HTR-8/SVneo (cell line): ENCODE measurements around the gene C10orf95.

Source experiments
- DNase-seq: peaks from one replicate; pipeline ENCODE4 v3.0.0; 2011; ENCODE audit warnings: low spot score, mixed read lengths; ENCODE audit not compliant: insufficient read length
- FAIRE-seq: peaks from 2 replicates; lab custom pipeline; 2011; peaks lifted over from hg19 to GRCh38; lab: Jason Lieb, UNC

The C10orf95 gene

GRCh38 chr10:102419269-102420180 lies 31.8 kb downstream of the C10orf95 start:
- FAIRE-seq (peak; percentile 72), DNase-seq (peak; percentile 49)

GRCh38 chr10:102418622-102419268 lies 32.6 kb downstream of the C10orf95 start, which contains the start of gene PSD:
Gene PSD (minus strand): TSS chr10:102418785. CDS start chr10:102417038, 1,747 bp downstream.
- FAIRE-seq (no peak), DNase-seq (no peak)

GRCh38 chr10:102416695-102417094 lies 34.6 kb downstream of the C10orf95 start:
- no peak for FAIRE-seq

GRCh38 chr10:102416283-102416682 lies 35.1 kb downstream of the C10orf95 start:
- FAIRE-seq = no peak
- no peak for DNase-seq

More at GRCh38 chr10:102416695-102417094, 34.6 kb downstream of the C10orf95 start:
- DNase-seq = no peak

- no peak for DNase-seq
- FAIRE-seq = no peak
These were observed 36.6 kb downstream of the C10orf95 start for GRCh38 chr10:102414749-102415148.

- DNase-seq (no peak), FAIRE-seq (no peak)
These were observed 37.4 kb downstream of the C10orf95 start for GRCh38 chr10:102413806-102414561.

GRCh38 chr10:102413053-102413705 lies 38.2 kb downstream of the C10orf95 start:
- FAIRE-seq = no peak
- DNase-seq = no peak

GRCh38 chr10:102412293-102412692 lies 39.0 kb downstream of the C10orf95 start:
- FAIRE-seq = no peak
- no peak for DNase-seq

- FAIRE-seq (no peak), DNase-seq (no peak)
These were observed 39.7 kb downstream of the C10orf95 start for GRCh38 chr10:102411341-102412255.

- FAIRE-seq (no peak), DNase-seq (no peak)
These were observed 40.8 kb downstream of the C10orf95 start for GRCh38 chr10:102410429-102411073.

GRCh38 chr10:102409604-102410428 lies 41.5 kb downstream of the C10orf95 start:
- FAIRE-seq (no peak), DNase-seq (no peak)

GRCh38 chr10:102408728-102409603 lies 42.4 kb downstream of the C10orf95 start:
- peak; percentile 42 for DNase-seq
- peak; percentile 82 for FAIRE-seq

GRCh38 chr10:102408131-102408727 lies 43.1 kb downstream of the C10orf95 start:
- DNase-seq = no peak
- peak; percentile 38 for FAIRE-seq

- FAIRE-seq (no peak), DNase-seq (no peak)
These were observed 43.8 kb downstream of the C10orf95 start for GRCh38 chr10:102407425-102408130.

GRCh38 chr10:102406815-102407214 lies 44.5 kb downstream of the C10orf95 start:
- DNase-seq (no peak), FAIRE-seq (no peak)

- no peak for FAIRE-seq
- DNase-seq = no peak
These were observed 45.7 kb downstream of the C10orf95 start for GRCh38 chr10:102405632-102406031.
